Measurements from ENCODE around the gene GM2A. TPM values are rescaled to one million over a fixed set of nuclear protein-coding genes. Genes with fewer than 3 reads are reported as not detected.

Gene GM2A
- total and polyA plus RNA-seq, 2 of the 13 experiments (the other 11 are each of a cell fraction or from before 2014, with no cell fraction given): 14.6 to 29.6 TPM

GRCh38 chr5:151234476-151235238, 18.3 kb upstream of the GM2A start (continued):
- peak; percentile 36; the same call in 1 of the 2 replicates for TF ChIP-seq THRA (CRISPR knock-in tag; IDR thresholded peaks at IDR 0.05; ENCODE audit: borderline replicate concordance)
- TF ChIP-seq ZNF652 (CRISPR knock-in tag; IDR thresholded peaks at IDR 0.05; ENCODE audit: borderline replicate concordance, low read depth): peak; percentile 45; the same call in 1 of the 2 replicates
- TF ChIP-seq CTCF (CRISPR knock-in tag; IDR thresholded peaks at IDR 0.05): peak; percentile 35
- no peak for TF ChIP-seq RFXANK (CRISPR knock-in tag; IDR thresholded peaks at IDR 0.05)
- TF ChIP-seq ELF3 (CRISPR knock-in tag; IDR thresholded peaks at IDR 0.05): peak; percentile 59; the same call in 1 of the 2 replicates
- TF ChIP-seq REST (IDR thresholded peaks at IDR 0.05; ENCODE audit: borderline replicate concordance in 1 of 2, low read depth in 1 of 2, low read length in 2 of 2): 0 out of 4 replicates have a peak, but pooled peaks of 1 of the 2 experiments have one; percentile 26
- TF ChIP-seq SMAD3 (CRISPR knock-in tag; IDR thresholded peaks at IDR 0.05): peak; percentile 64; the same call in 1 of the 2 replicates
- TF ChIP-seq MIER2 (CRISPR knock-in tag; IDR thresholded peaks at IDR 0.05): no peak
- TF ChIP-seq ATF4 (CRISPR knock-in tag; IDR thresholded peaks at IDR 0.05): 0 out of 4 replicates have a peak, but pooled peaks of 1 of the 2 experiments have one; percentile 40
- TF ChIP-seq ZNF24 (IDR thresholded peaks at IDR 0.05): no peak
- no peak for TF ChIP-seq SMARCE1 (IDR thresholded peaks at IDR 0.05; ENCODE audit: borderline replicate concordance)
- no peak for TF ChIP-seq ZNF414 (CRISPR knock-in tag; IDR thresholded peaks at IDR 0.05)
- peak; percentile 38 for TF ChIP-seq ASH2L (IDR thresholded peaks at IDR 0.05; ENCODE audit: insufficient read length, low read depth, low read length)
- peak; percentile 87 for TF ChIP-seq PAXIP1 (CRISPR knock-in tag; conservative IDR thresholded peaks at IDR 0.05)
- TF ChIP-seq ZNF34 (CRISPR knock-in tag; IDR thresholded peaks at IDR 0.05; ENCODE audit: borderline replicate concordance): no peak
- peak; percentile 55 for TF ChIP-seq TEAD3 (CRISPR knock-in tag; optimal IDR thresholded peaks at IDR 0.05; ENCODE audit: borderline replicate concordance)
